Stomach (tissue), 9 donors: ENCODE measurements around the gene USP46. TPM values are rescaled to one million over a fixed set of nuclear protein-coding genes. Genes with fewer than 3 reads are reported as not detected.

Experiments used
- DNase-seq, 2 donors: peaks; one replicate each; pipeline versions ENCODE4 v3.0.0 to v3.0.0-alpha.2; 2013 to 2019
- H3K27ac ChIP-seq, 5 donors: fragments of 200-600 bp in 4 of 5; sonication (generic) in 4 of 5; one replicate each; pipeline ENCODE4 v1.5.1; 2013 to 2019; ENCODE audit warnings: mild to moderate bottlenecking in 1 of 5, moderate library complexity in 1 of 5
- H3K27me3 ChIP-seq, 3 donors: fragments of 200-600 bp; sonication (generic); one replicate each; pipeline ENCODE4 v1.5.1; 2017 to 2019; ENCODE audit warnings: mixed run types in 1 of 3
- H3K36me3 ChIP-seq, 4 donors: fragments of 200-600 bp; sonication (generic); 1 replicate in 3 of 4; 2 replicates in 1 of 4; pipeline ENCODE4 v1.5.1; 2016 to 2019
- H3K4me1 ChIP-seq, 4 donors: fragments of 200-600 bp; sonication (generic); one replicate each; pipeline ENCODE4 v1.5.1; 2016 to 2019
- H3K4me3 ChIP-seq, 4 donors: fragments of 200-600 bp; sonication (generic) in 3 of 4; one replicate each; pipeline ENCODE4 v1.5.1; 2016 to 2019; ENCODE audit warnings: mild to moderate bottlenecking in 1 of 4
- H3K9me3 ChIP-seq, 4 donors: fragments of 200-600 bp; sonication (generic); one replicate each; pipeline ENCODE4 v1.5.1; 2016 to 2019
- EP300 ChIP-seq: sonication (generic); formaldehyde crosslinking; IDR thresholded peaks from one replicate; pipeline ENCODE4 v1.6.1; 2017; ENCODE audit warnings: antibody characterized with exemption
- POLR2A ChIP-seq, 4 donors: fragments of 450-650 bp; IDR thresholded peaks; one replicate each; pipeline ENCODE4 v1.6.1; 2016; ENCODE audit warnings: antibody characterized with exemption in 4 of 4, control low read depth in 2 of 4, mild to moderate bottlenecking in 1 of 4, moderate library complexity in 1 of 4
- POLR2AphosphoS5 ChIP-seq, 3 donors: sonication (generic); formaldehyde crosslinking; IDR thresholded peaks; one replicate each; pipeline ENCODE4 v1.6.1; 2016; ENCODE audit warnings: antibody characterized with exemption in 3 of 3
- WGBS, 5 donors: extraction: QIAGEN DNeasy Blood & Tissue Kit in 3 of 5; methylation state at CpG; one replicate each; pipeline versions ENCODE4 v1.1.5 to v1.1.7; 2013 to 2018; 5-methylcytosine and 5-hydroxymethylcytosine counted together
- intact Hi-C: fragments of 100-400 bp; cut with DNase I; formaldehyde crosslinking; loops from one replicate; pipeline ENCODE4 v1.15.1; 2023; ENCODE audit warnings: low total_unique reads
- polyA plus RNA-seq, 3 donors: library from polyadenylated mRNA; stranded (reverse); fragments of 200-250 nt; gene quantifications; one replicate each; pipeline ENCODE4 v1.2.3, GENCODE V29; 2013
- total RNA-seq, 5 donors: library from RNA; depleted of rRNA; stranded (reverse); fragments of >200 nt; gene quantifications; one replicate each; pipeline versions ENCODE4 v1.1.0 to v1.2.3, GENCODE V29; 2014 to 2016
- TF ChIP-seq, protein P1 (sequence below), 7 experiments: fragments of 450-650 bp in 4 of 7; fragments of 200-600 bp in 3 of 7; sonication (generic) in 3 of 7; IDR thresholded peaks; one replicate each; pipeline ENCODE4 v1.5.1; 2016 to 2019; ENCODE audit warnings: antibody characterized with exemption in 7 of 7, control low read depth in 2 of 7, mild to moderate bottlenecking in 1 of 7
- donor health status: healthy with polysubstance abuse.
- donor health status: Bipolar disorder and iron deficiency.
- donor health status: healthy.

The USP46 gene
- total and polyA plus RNA-seq, 8 donors = 2.7 to 36.5 (median 7.0) TPM

DNA sequence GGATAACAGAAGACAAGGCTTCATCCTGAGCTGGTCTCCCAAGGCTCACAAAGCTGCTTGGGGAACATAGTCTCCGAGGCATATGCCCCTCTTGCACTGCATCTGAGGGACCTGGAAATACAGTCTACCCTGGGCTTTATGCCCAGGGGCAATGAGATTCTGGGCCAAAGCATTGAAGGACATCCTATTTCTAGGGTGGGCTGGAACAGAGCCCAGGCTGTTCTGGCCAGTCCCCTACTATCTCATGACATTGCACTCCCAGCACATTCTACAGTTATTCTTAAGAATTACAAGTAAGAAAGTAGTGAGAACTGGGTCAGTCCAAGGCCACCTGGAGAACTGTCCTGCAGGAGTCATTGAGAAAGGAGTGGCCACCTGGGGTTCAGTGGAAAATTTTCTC is 107.6 kb downstream of the USP46 start:
- Histone ChIP-seq H3K36me3 (no peaks in the 10 kb centered on the region), H3K27me3 (no peaks in the 10 kb centered on the region), H3K4me1 (no peaks in the 10 kb centered on the region), H3K4me3 (no peak overlapping the region), H3K27ac (no peak overlapping the region), H3K9me3 (no peaks in the 10 kb centered on the region)
- intact Hi-C loops = no loop called here
- TF ChIP-seq, protein P1, sequence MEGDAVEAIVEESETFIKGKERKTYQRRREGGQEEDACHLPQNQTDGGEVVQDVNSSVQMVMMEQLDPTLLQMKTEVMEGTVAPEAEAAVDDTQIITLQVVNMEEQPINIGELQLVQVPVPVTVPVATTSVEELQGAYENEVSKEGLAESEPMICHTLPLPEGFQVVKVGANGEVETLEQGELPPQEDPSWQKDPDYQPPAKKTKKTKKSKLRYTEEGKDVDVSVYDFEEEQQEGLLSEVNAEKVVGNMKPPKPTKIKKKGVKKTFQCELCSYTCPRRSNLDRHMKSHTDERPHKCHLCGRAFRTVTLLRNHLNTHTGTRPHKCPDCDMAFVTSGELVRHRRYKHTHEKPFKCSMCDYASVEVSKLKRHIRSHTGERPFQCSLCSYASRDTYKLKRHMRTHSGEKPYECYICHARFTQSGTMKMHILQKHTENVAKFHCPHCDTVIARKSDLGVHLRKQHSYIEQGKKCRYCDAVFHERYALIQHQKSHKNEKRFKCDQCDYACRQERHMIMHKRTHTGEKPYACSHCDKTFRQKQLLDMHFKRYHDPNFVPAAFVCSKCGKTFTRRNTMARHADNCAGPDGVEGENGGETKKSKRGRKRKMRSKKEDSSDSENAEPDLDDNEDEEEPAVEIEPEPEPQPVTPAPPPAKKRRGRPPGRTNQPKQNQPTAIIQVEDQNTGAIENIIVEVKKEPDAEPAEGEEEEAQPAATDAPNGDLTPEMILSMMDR (IDR thresholded peaks at IDR 0.05) = no peak
- TF ChIP-seq POLR2A (IDR thresholded peaks at IDR 0.05) (no peak), POLR2AphosphoS5 (IDR thresholded peaks at IDR 0.05) (no peak), EP300 (no peak)
- WGBS, 5 donors = 80 to 96% (median 91%) methylated on average over 1 of the region's 1 CpG
- no peak for DNase-seq

DNA sequence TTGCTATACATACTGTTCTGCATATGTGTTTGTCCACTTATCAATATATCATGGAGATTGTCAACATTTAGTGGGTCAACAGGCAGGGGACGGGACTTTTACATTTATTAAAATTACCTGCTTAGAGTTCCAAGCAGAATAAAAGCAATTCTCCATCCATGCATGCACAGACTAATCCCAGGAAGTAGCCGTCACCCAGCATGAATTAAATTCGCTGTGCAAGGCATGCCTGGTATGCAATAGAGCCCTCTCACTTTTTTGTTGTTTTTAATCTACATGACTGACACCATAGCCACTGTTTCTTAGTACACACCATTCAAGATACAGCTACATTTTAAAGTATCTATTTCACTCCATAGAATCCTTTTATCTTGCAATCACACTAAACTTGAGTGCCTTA is 108.9 kb downstream of the USP46 start:
- WGBS, 5 donors = 70 to 81% (median 79%) methylated on average over 3 of the region's 3 CpGs
- Histone ChIP-seq H3K4me1 (peaks cover 0 to 7% (median 3%) of the 10 kb centered on the region in 4 donors), H3K4me3 (no peak overlapping the region), H3K36me3 (no peaks in the 10 kb centered on the region), H3K27ac (no peak overlapping the region), H3K9me3 (no peaks in the 10 kb centered on the region), H3K27me3 (no peaks in the 10 kb centered on the region)
- no peak for DNase-seq
- intact Hi-C loops = no loop called here
- TF ChIP-seq POLR2A (IDR thresholded peaks at IDR 0.05) (no peak), POLR2AphosphoS5 (IDR thresholded peaks at IDR 0.05) (no peak), EP300 (no peak)
- TF ChIP-seq, protein P1 (IDR thresholded peaks at IDR 0.05) = no peak

DNA sequence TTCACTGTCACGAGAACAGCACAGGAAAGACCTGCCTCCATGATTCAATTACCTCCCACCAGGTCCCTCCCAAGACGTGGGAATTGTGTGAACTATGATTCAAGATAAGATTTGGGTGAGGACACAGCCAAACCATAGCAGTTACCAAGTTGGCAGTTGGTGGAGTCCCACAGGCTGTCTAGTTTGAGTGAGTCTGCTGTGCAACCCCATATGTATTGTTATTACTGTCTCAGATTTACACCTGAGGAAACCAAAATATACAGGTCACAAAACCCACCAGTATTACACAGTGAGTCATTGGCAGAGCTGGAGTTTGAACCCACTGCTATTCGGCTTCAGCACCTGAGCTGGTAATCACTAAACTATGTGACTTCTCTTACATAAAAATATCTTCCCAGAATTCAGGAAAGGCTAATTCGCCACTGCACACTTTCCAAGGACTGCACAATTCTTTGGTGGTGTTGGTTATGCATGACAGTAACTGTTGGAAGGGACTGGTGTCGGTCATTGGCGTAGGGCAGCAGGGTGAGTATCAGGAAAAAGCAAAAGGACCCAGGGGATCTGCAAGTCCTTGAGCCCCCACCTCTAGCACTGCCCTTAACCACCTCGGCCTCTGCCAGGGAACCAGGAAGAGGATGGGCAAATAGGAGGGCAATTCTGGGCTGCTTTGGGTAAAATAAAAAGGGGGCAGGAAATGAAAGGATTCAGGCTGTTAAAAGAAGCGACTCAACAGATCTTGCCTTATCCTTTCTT is 110.1 kb downstream of the USP46 start:
- H3K27me3 ChIP-seq = no peaks in the 10 kb centered on the region
- H3K27ac ChIP-seq = no peak overlapping the region
- peaks cover 0 to 8% (median 3%) of the 10 kb centered on the region in 4 donors for H3K4me1 ChIP-seq
- no peaks in the 10 kb centered on the region for H3K36me3 ChIP-seq
- H3K9me3 ChIP-seq = no peaks in the 10 kb centered on the region
- WGBS, 5 donors = 82 to 83% (median 82%) methylated on average over 8 of the region's 8 CpGs
- no peak overlapping the region for H3K4me3 ChIP-seq
- TF ChIP-seq EP300 (no peak), POLR2A (IDR thresholded peaks at IDR 0.05) (no peak), POLR2AphosphoS5 (IDR thresholded peaks at IDR 0.05) (no peak)
- TF ChIP-seq, protein P1 (IDR thresholded peaks at IDR 0.05) = no peak
- intact Hi-C loops = loop anchor here (5.0 kb wide), 1 partner anchor 433 kb away; no protein-coding TSS in a partner anchor
- no peak for DNase-seq

DNA sequence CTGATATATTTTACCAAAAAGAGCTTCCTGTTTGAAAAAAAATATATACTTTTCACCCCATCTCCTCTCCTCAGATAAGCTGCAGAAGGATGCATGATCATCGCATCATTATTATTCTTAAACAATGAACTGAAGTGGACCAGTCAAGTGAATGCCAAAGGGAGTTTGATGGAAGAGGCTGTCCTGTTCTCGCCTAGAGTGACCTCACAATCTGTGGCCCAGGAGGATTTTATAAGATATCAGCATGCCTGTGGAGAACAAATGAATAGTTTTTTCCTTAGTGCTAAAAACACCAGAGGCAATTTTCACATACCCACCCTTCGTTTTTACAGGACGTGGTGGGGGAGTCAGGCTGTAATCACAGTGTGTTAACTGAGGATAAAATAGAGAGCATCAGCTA is 112.7 kb downstream of the USP46 start:
- Histone ChIP-seq H3K27ac (no peak overlapping the region), H3K4me3 (no peak overlapping the region), H3K4me1 (peaks cover 0 to 8% (median 3%) of the 10 kb centered on the region in 4 donors), H3K9me3 (no peaks in the 10 kb centered on the region), H3K36me3 (no peaks in the 10 kb centered on the region), H3K27me3 (no peaks in the 10 kb centered on the region)
- no peak for DNase-seq
- intact Hi-C loops = loop anchor here (5.0 kb wide), 1 partner anchor 436 kb away; no protein-coding TSS in a partner anchor
- TF ChIP-seq POLR2AphosphoS5 (IDR thresholded peaks at IDR 0.05) = no peak
- TF ChIP-seq, protein P1 (IDR thresholded peaks at IDR 0.05) = no peak
- TF ChIP-seq EP300 = no peak
- TF ChIP-seq POLR2A (IDR thresholded peaks at IDR 0.05) = no peak
- WGBS, 5 donors = 79 to 96% (median 86%) methylated on average over 4 of the region's 4 CpGs
